ENCODE data around the gene ME3. TPM values are rescaled to one million over a fixed set of nuclear protein-coding genes. Genes with fewer than 3 reads are reported as not detected.

ME3 gene
- total RNA-seq, 1 donor from 2014 or later: 4.1 TPM

GRCh38 chr11:86704710-86705109, 32.3 kb upstream of the ME3 start:
- no peaks in the 10 kb centered on the region for H3K36me3 Mint-ChIP-seq (ENCODE audit: low read depth)
- no peaks in the 10 kb centered on the region for H3K4me1 Mint-ChIP-seq (ENCODE audit: low read depth)
- no peak overlapping the region for H3K27ac Mint-ChIP-seq
- no peak overlapping the region for H3K4me3 Mint-ChIP-seq (ENCODE audit: low read depth)
- intact Hi-C loops (cut with micrococcal nuclease): no loop called here
- no peaks in the 10 kb centered on the region for H3K9me3 Mint-ChIP-seq
- H3K27me3 Mint-ChIP-seq (ENCODE audit: low read depth): peaks cover 8% of the 10 kb centered on the region
- no peak for DNase-seq (ENCODE audit: low spot score)

- Mint-ChIP-seq H3K9me3 (no peaks in the 10 kb centered on the region), H3K4me3 (ENCODE audit: low read depth) (no peak overlapping the region), H3K4me1 (ENCODE audit: low read depth) (no peaks in the 10 kb centered on the region), H3K27ac (no peak overlapping the region), H3K36me3 (ENCODE audit: low read depth) (no peaks in the 10 kb centered on the region), H3K27me3 (ENCODE audit: low read depth) (peaks cover 8% of the 10 kb centered on the region)
- intact Hi-C loops (cut with micrococcal nuclease): no loop called here
- DNase-seq (ENCODE audit: low spot score): no peak
Measured at GRCh38 chr11:86703987-86704386, 31.6 kb upstream of the ME3 start.

- peaks cover 8% of the 10 kb centered on the region for H3K27me3 Mint-ChIP-seq (ENCODE audit: low read depth)
- no peak for DNase-seq (ENCODE audit: low spot score)
- no peak overlapping the region for H3K4me3 Mint-ChIP-seq (ENCODE audit: low read depth)
- no peaks in the 10 kb centered on the region for H3K4me1 Mint-ChIP-seq (ENCODE audit: low read depth)
- no peaks in the 10 kb centered on the region for H3K9me3 Mint-ChIP-seq
- intact Hi-C loops (cut with micrococcal nuclease): no loop called here
- H3K36me3 Mint-ChIP-seq (ENCODE audit: low read depth): no peaks in the 10 kb centered on the region
- no peak overlapping the region for H3K27ac Mint-ChIP-seq
Measured at GRCh38 chr11:86702220-86702983, 30.0 kb upstream of the ME3 start.

- Mint-ChIP-seq H3K27me3 (ENCODE audit: low read depth) (peaks cover 2% of the 10 kb centered on the region), H3K9me3 (no peaks in the 10 kb centered on the region), H3K4me1 (ENCODE audit: low read depth) (no peaks in the 10 kb centered on the region), H3K36me3 (ENCODE audit: low read depth) (no peaks in the 10 kb centered on the region), H3K27ac (no peak overlapping the region), H3K4me3 (ENCODE audit: low read depth) (no peak overlapping the region)
- DNase-seq (ENCODE audit: low spot score): no peak
- intact Hi-C loops (cut with micrococcal nuclease): no loop called here
Measured at GRCh38 chr11:86699040-86699791, 26.8 kb upstream of the ME3 start.

- intact Hi-C loops (cut with micrococcal nuclease): no loop called here
- H3K4me3 Mint-ChIP-seq (ENCODE audit: low read depth): no peak overlapping the region
- H3K27ac Mint-ChIP-seq: no peak overlapping the region
- no peaks in the 10 kb centered on the region for H3K27me3 Mint-ChIP-seq (ENCODE audit: low read depth)
- no peak for DNase-seq (ENCODE audit: low spot score)
- no peaks in the 10 kb centered on the region for H3K9me3 Mint-ChIP-seq
- no peaks in the 10 kb centered on the region for H3K4me1 Mint-ChIP-seq (ENCODE audit: low read depth)
- no peaks in the 10 kb centered on the region for H3K36me3 Mint-ChIP-seq (ENCODE audit: low read depth)
Measured at GRCh38 chr11:86698639-86699038, 26.2 kb upstream of the ME3 start.

GRCh38 chr11:86696451-86696850, 24.0 kb upstream of the ME3 start:
- H3K4me3 Mint-ChIP-seq (ENCODE audit: low read depth): no peak overlapping the region
- H3K4me1 Mint-ChIP-seq (ENCODE audit: low read depth): no peaks in the 10 kb centered on the region
- intact Hi-C loops (cut with micrococcal nuclease): no loop called here
- no peak for DNase-seq (ENCODE audit: low spot score)
- no peaks in the 10 kb centered on the region for H3K36me3 Mint-ChIP-seq (ENCODE audit: low read depth)
- H3K27me3 Mint-ChIP-seq (ENCODE audit: low read depth): peaks cover 6% of the 10 kb centered on the region
- no peaks in the 10 kb centered on the region for H3K9me3 Mint-ChIP-seq
- H3K27ac Mint-ChIP-seq: no peak overlapping the region

GRCh38 chr11:86696004-86696403, 23.6 kb upstream of the ME3 start:
- Mint-ChIP-seq H3K36me3 (ENCODE audit: low read depth) (no peaks in the 10 kb centered on the region), H3K27me3 (ENCODE audit: low read depth) (peaks cover 6% of the 10 kb centered on the region), H3K4me1 (ENCODE audit: low read depth) (no peaks in the 10 kb centered on the region), H3K27ac (no peak overlapping the region), H3K9me3 (no peaks in the 10 kb centered on the region), H3K4me3 (ENCODE audit: low read depth) (no peak overlapping the region)
- no peak for DNase-seq (ENCODE audit: low spot score)
- intact Hi-C loops (cut with micrococcal nuclease): no loop called here

- H3K27me3 Mint-ChIP-seq (ENCODE audit: low read depth): peaks cover 6% of the 10 kb centered on the region
- H3K9me3 Mint-ChIP-seq: no peaks in the 10 kb centered on the region
- H3K36me3 Mint-ChIP-seq (ENCODE audit: low read depth): no peaks in the 10 kb centered on the region
- no peaks in the 10 kb centered on the region for H3K4me1 Mint-ChIP-seq (ENCODE audit: low read depth)
- no peak overlapping the region for H3K4me3 Mint-ChIP-seq (ENCODE audit: low read depth)
- intact Hi-C loops (cut with micrococcal nuclease): no loop called here
- H3K27ac Mint-ChIP-seq: no peak overlapping the region
- DNase-seq (ENCODE audit: low spot score): no peak
Measured at GRCh38 chr11:86695373-86695772, 23.0 kb upstream of the ME3 start.

GRCh38 chr11:86693518-86693917, 21.1 kb upstream of the ME3 start:
- Mint-ChIP-seq H3K9me3 (no peaks in the 10 kb centered on the region), H3K27ac (no peak overlapping the region), H3K36me3 (ENCODE audit: low read depth) (no peaks in the 10 kb centered on the region), H3K4me3 (ENCODE audit: low read depth) (no peak overlapping the region), H3K27me3 (ENCODE audit: low read depth) (peaks cover 6% of the 10 kb centered on the region), H3K4me1 (ENCODE audit: low read depth) (peaks cover 8% of the 10 kb centered on the region)
- intact Hi-C loops (cut with micrococcal nuclease): no loop called here
- no peak for DNase-seq (ENCODE audit: low spot score)

GRCh38 chr11:86692746-86693145, 20.3 kb upstream of the ME3 start:
- H3K36me3 Mint-ChIP-seq (ENCODE audit: low read depth): no peaks in the 10 kb centered on the region
- intact Hi-C loops (cut with micrococcal nuclease): no loop called here
- H3K4me3 Mint-ChIP-seq (ENCODE audit: low read depth): no peak overlapping the region
- DNase-seq (ENCODE audit: low spot score): no peak
- H3K27ac Mint-ChIP-seq: no peak overlapping the region
- peaks cover 6% of the 10 kb centered on the region for H3K27me3 Mint-ChIP-seq (ENCODE audit: low read depth)
- H3K9me3 Mint-ChIP-seq: no peaks in the 10 kb centered on the region
- peaks cover 15% of the 10 kb centered on the region for H3K4me1 Mint-ChIP-seq (ENCODE audit: low read depth)

GRCh38 chr11:86692317-86692716, 19.9 kb upstream of the ME3 start:
- no peaks in the 10 kb centered on the region for H3K9me3 Mint-ChIP-seq
- H3K27ac Mint-ChIP-seq: no peak overlapping the region
- no peaks in the 10 kb centered on the region for H3K36me3 Mint-ChIP-seq (ENCODE audit: low read depth)
- DNase-seq (ENCODE audit: low spot score): no peak
- H3K27me3 Mint-ChIP-seq (ENCODE audit: low read depth): peaks cover 6% of the 10 kb centered on the region
- H3K4me1 Mint-ChIP-seq (ENCODE audit: low read depth): peaks cover 17% of the 10 kb centered on the region
- H3K4me3 Mint-ChIP-seq (ENCODE audit: low read depth): no peak overlapping the region
- intact Hi-C loops (cut with micrococcal nuclease): no loop called here

- Mint-ChIP-seq H3K27ac (peak overlapping the region; percentile 92), H3K27me3 (ENCODE audit: low read depth) (peaks cover 6% of the 10 kb centered on the region), H3K4me3 (ENCODE audit: low read depth) (peak overlapping the region; percentile 61), H3K36me3 (ENCODE audit: low read depth) (no peaks in the 10 kb centered on the region), H3K9me3 (no peaks in the 10 kb centered on the region), H3K4me1 (ENCODE audit: low read depth) (peaks cover 24% of the 10 kb centered on the region)
- no peak for DNase-seq (ENCODE audit: low spot score)
- intact Hi-C loops (cut with micrococcal nuclease): loop anchor here (5.0 to 10.0 kb wide), 4 partner anchors 51 to 834 kb away; partner anchors contain the start of gene CCDC83
Measured at GRCh38 chr11:86688398-86689179, 16.2 kb upstream of the ME3 start.
